Uterus (tissue), 2 donors: ENCODE data around the gene HNRNPA1.

Experiments
- CTCF ChIP-seq, 4 experiments: fragments of 200-600 bp in 2 of 4; fragments of 450-650 bp in 2 of 4; sonication (generic) in 2 of 4; IDR thresholded peaks; one replicate each; pipeline ENCODE4 v1.5.1; 2016 to 2019; ENCODE audit warnings: antibody characterized with exemption in 4 of 4, mild to moderate bottlenecking in 2 of 4, moderate library complexity in 1 of 4
- POLR2A ChIP-seq, 2 donors: fragments of 450-650 bp; IDR thresholded peaks; one replicate each; pipeline ENCODE4 v1.6.1; 2016; ENCODE audit warnings: antibody characterized with exemption in 2 of 2, mild to moderate bottlenecking in 1 of 2, moderate library complexity in 1 of 2

GRCh38 chr12:54301428-54302048, 21.0 kb downstream of the HNRNPA1 start:
- TF ChIP-seq POLR2A (IDR thresholded peaks at IDR 0.05) = no peak
- TF ChIP-seq CTCF (IDR thresholded peaks at IDR 0.05) = no peak
